Smooth muscle cell of the umbilical artery (primary cell): Measurements from ENCODE around the gene TUSC2. TPM values are rescaled to one million over a fixed set of nuclear protein-coding genes. Genes with fewer than 3 reads are reported as not detected.

Experiments
- total RNA-seq: library from RNA; depleted of rRNA; stranded (reverse); fragments of >200 nt; gene quantifications from 2 replicates; pipeline ENCODE4 v1.2.3, GENCODE V29; 2014

Gene TUSC2
- 9.3 and 18.4 TPM in 2 replicates for total RNA-seq

GRCh38 chr3:50327943-50328691, at the start of gene TUSC2:
Gene TUSC2 (minus strand): TSS chr3:50328223. CDS start chr3:50328099, 124 bp downstream.

GRCh38 chr3:50358911-50359759, 31.1 kb upstream of the TUSC2 start, which contains the start of gene TMEM115:
Gene TMEM115 (minus strand): TSS chr3:50359521. CDS start chr3:50359063, 458 bp downstream.

GRCh38 chr3:50350527-50351322, 22.7 kb upstream of the TUSC2 start, which contains the start of the genes CYB561D2 and NPRL2:
Gene CYB561D2 (plus strand): TSS chr3:50350862. CDS start chr3:50351434, 572 bp downstream.
Gene NPRL2 (minus strand): TSS chr3:50350775. CDS start chr3:50350652, 123 bp downstream.

GRCh38 chr3:50345586-50346234, 17.7 kb upstream of the TUSC2 start, which contains the start of gene ZMYND10:
Gene ZMYND10 (minus strand): TSS chr3:50345732. CDS start chr3:50345579, 153 bp downstream.

GRCh38 chr3:50340448-50341329, 12.7 kb upstream of the TUSC2 start, which contains the start of gene RASSF1:
Gene RASSF1 (minus strand): TSS chr3:50340836. CDS start chr3:50340805, 31 bp downstream.

GRCh38 chr3:50322386-50323091, 5.5 kb downstream of the TUSC2 start, which contains the start of gene HYAL2:
Gene HYAL2 (minus strand): TSS chr3:50322745. CDS start chr3:50320489, 2,256 bp downstream.

GRCh38 chr3:50303013-50303815, 24.8 kb downstream of the TUSC2 start, which contains the start of gene HYAL1:
Gene HYAL1 (minus strand): TSS chr3:50303574. CDS start chr3:50302956, 618 bp downstream.

GRCh38 chr3:50298836-50299637, 29.0 kb downstream of the TUSC2 start, which contains the start of the genes HYAL3 and NAA80:
Gene HYAL3 (minus strand): TSS chr3:50299405. CDS start chr3:50295602, 3,803 bp downstream.
Gene NAA80 (minus strand): TSS chr3:50299405. CDS start chr3:50297463, 1,942 bp downstream.

GRCh38 chr3:50292159-50293078, 35.6 kb downstream of the TUSC2 start, which contains the start of gene IFRD2:
Gene IFRD2 (minus strand): TSS chr3:50292429. CDS start chr3:50292274, 155 bp downstream.

GRCh38 chr3:50278880-50279224, 49.2 kb downstream of the TUSC2 start, which contains the start of gene LSMEM2:
Gene LSMEM2 (plus strand): TSS chr3:50279087. CDS start chr3:50279114, 27 bp downstream.

Other genes starting within 250 kb of the TUSC2 start
- gene RBM5, start 239.3 kb downstream of the TUSC2 start, total RNA-seq = 97.4 and 147 TPM in 2 replicates
- gene SEMA3F, start 172.9 kb downstream of the TUSC2 start, total RNA-seq = 0.23 and 0.30 TPM in 2 replicates
- gene GNAT1, start 136.6 kb downstream of the TUSC2 start, total RNA-seq = not detected in 2 replicates
- gene SLC38A3, start 123.0 kb downstream of the TUSC2 start, total RNA-seq = not detected in 2 replicates
- 180 and 374 TPM in 2 replicates for gene GNAI2, start 92.0 kb downstream of the TUSC2 start, total RNA-seq
- 12.4 and 19.0 TPM in 2 replicates for gene SEMA3B, start 59.1 kb downstream of the TUSC2 start, total RNA-seq
- gene LSMEM2, start 49.1 kb downstream of the TUSC2 start, total RNA-seq = not detected in 2 replicates
- gene IFRD2, start 35.8 kb downstream of the TUSC2 start, total RNA-seq = 47.5 and 64.8 TPM in 2 replicates
- 5.3 and 5.7 TPM in 2 replicates for gene HYAL3, start 28.8 kb downstream of the TUSC2 start, total RNA-seq
- gene NAA80, start 28.8 kb downstream of the TUSC2 start, total RNA-seq = 1.5 and 4.2 TPM in 2 replicates
- gene HYAL1, start 24.6 kb downstream of the TUSC2 start, total RNA-seq = 0.30 and 0.42 TPM in 2 replicates
- gene HYAL2, start 5.5 kb downstream of the TUSC2 start, total RNA-seq = 96.6 and 112 TPM in 2 replicates
- 20.8 and 26.0 TPM in 2 replicates for gene RASSF1, start 12.6 kb upstream of the TUSC2 start, total RNA-seq
- 0.30 and 0.88 TPM in 2 replicates for gene ZMYND10, start 17.5 kb upstream of the TUSC2 start, total RNA-seq
- 17.2 and 25.8 TPM in 2 replicates for gene NPRL2, start 22.6 kb upstream of the TUSC2 start, total RNA-seq
- 28.5 and 44.8 TPM in 2 replicates for gene CYB561D2, start 22.6 kb upstream of the TUSC2 start, total RNA-seq
- 41.9 and 43.9 TPM in 2 replicates for gene TMEM115, start 31.3 kb upstream of the TUSC2 start, total RNA-seq
- gene CACNA2D2, start 175.4 kb upstream of the TUSC2 start, total RNA-seq = 0.05 TPM in 1 of 2 replicates, not detected in the other
- 9.7 and 12.8 TPM in 2 replicates for gene C3orf18, start 239.5 kb upstream of the TUSC2 start, total RNA-seq
- 20.8 and 23.6 TPM in 2 replicates for gene HEMK1, start 241.3 kb upstream of the TUSC2 start, total RNA-seq